HG03571 (cell line): Measurements from ENCODE around the gene PTPDC1.
"Not testable (repeated sequence)": the region's sequence is repeated elsewhere in the genome, so short reads cannot be mapped to it uniquely, and the experiment has no call there.

ENCODE experiments used
- ATAC-seq: cut with Tn5 transposase; IDR thresholded peaks from one replicate; pipeline ENCODE4 v1.9.1; 2021; ENCODE audit not compliant: unreplicated experiment

Gene PTPDC1

DNA sequence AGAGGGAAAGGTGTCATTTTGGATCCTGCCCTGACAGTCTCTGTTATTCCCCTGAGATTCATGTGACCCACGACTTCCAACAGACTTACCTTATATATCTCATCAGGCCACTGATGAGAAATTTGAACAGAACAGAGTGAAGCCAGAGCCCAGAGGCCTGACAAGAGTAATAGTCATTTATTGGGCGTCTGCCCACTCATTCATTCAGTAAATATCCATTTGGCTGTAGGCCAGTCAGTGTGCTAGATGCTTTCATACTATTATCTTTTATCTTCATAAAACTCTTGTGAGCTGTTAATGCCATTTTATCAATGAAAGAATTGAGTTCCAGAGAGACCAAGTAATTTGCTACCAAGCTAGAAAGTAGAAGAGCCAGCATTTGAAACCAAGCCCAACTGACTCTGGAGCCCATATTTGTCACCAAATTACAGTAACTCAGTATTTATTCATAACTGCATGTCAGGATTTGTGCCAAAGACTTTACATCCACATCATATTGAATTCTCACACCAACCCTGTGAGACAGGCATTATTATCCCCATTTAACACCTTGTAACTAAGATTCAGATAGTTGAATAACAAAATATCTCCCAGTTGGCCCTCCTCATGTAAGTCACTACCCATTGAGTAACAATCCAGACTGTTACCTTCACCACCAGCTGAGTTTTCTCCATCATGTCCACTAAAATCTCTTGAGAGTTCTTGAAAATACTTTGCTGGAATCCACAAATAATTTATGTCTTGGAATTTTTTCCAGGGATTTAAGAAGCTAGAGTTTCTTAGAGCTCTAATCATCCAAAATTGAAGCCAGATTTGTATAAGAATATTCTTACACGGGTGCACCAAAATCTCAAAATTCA, 2.5 kb downstream of the PTPDC1 start:
- ATAC-seq, result no peak

DNA sequence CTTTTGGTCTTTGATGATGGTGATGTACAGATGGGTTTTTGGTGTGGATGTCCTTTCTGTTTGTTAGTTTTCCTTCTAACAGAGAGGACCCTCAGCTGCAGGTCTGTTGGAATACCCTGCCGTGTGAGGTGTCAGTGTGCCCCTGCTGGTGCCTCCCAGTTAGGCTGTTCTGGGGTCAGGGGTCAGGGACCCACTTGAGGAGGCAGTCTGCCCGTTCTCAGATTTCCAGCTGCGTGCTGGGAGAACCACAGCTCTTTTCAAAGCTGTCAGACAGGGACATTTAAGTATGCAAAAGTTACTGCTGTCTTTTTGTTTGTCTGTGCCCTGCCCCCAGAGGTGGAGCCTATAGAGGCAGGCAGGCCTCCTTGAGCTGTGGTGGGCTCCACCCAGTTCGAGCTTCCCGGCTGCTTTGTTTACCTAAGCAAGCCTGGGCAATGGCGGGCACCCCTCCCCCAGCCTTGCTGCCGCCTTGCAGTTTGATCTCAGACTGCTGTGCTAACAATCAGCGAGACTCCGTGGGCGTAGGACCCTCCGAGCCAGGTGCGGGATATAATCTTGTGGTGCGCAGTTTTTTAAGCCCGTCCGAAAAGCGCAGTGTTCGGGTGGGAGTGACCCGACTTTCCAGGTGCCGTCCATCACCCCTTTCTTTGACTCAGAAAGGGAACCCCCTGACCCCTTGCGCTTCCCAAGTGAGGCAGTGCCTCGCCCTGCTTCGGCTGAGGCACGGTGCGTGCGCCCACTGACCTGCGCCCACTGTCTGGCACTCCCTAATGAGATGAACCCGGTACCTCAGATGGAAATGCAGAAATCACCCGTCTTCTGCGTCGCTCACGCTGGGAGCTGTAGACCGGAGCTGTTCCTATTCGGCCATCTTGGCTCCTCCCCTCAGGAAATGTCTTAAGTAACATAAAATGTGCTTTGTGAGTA, 10.2 kb downstream of the PTPDC1 start:
- ATAC-seq, result not testable (repeated sequence)

DNA sequence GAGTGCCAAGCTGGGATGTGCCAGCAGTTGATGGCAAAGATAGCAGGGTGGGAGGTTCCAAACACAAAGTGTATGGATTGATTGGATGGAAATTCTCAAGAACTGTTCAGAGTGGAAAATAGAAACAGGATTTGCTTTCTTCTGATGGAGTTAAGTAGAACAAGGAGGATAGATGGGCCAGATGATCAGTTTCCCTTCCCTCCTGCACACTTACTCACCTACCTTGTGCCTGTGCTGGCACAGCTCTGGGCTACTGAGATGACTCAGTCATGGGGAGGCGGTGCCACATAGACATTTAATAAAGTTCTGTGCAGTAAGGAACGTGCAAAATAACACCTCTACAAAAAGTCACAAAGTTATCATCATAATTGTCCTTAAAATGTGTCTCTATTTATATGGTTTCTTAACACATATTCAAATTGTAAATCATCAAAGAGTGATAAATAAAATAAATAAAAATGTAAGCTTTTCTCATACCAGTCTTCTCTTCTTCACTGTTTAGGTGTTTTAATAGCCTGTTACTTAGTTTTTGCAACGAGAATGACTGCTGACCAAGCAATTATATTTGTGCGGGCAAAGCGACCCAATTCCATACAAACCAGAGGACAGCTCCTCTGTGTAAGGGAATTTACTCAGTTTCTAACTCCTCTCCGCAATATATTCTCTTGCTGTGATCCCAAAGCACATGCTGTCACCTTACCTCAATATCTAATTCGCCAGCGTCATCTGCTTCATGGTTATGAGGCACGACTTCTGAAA, 12.7 kb downstream of the PTPDC1 start:
- ATAC-seq, result no peak

GRCh38 chr9:94097788-94098414, 13.6 kb downstream of the PTPDC1 start:
- no peak for ATAC-seq

- no peak for ATAC-seq
These were observed 16.1 kb downstream of the PTPDC1 start for GRCh38 chr9:94100152-94100879.

- ATAC-seq, result no peak
These were observed 17.0 kb downstream of the PTPDC1 start for GRCh38 chr9:94101162-94101853.

- no peak for ATAC-seq
These were observed 24.3 kb downstream of the PTPDC1 start for GRCh38 chr9:94108584-94108983.

GRCh38 chr9:94110821-94111252, 26.6 kb downstream of the PTPDC1 start:
- no peak for ATAC-seq

- no peak for ATAC-seq
These were observed 27.2 kb downstream of the PTPDC1 start for GRCh38 chr9:94111446-94111845.

DNA sequence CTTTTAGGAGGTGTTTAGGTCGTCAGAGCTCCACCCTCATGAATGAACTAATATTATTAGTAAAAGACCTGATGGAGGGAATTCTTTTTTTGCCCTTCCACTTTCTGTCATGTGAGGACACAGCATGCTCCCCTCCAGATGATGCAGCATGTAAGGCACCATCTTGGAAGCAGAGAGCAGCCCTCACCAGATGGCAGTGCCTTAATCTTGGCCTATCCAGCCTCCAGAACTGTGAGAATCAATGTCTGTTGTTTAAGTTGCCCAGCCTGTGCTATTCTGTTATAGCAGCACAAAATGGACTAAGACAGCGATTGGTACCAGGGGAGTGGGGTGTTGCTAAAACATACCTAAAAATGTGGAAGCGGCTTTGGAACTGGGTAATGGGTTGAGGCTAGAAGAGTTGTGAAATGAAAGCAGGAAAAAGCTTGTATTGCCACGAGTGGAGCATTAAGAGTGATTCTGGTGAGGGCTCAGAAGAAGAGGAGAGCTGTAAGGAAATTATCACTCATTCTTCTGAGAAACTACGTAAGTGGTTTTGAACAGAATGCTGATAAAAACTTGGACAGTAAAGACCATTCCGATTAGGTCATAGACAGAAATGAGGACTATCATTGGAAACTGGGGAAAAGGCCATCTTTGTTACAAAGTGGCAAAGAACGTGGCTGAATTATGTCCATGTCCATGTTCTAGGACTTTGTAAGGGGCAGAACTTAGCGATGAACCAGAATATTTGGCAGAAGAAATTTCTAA, 28.6 kb downstream of the PTPDC1 start:
- no peak for ATAC-seq

- ATAC-seq, result not testable (repeated sequence)
These were observed 35.8 kb downstream of the PTPDC1 start for GRCh38 chr9:94120088-94120487.

GRCh38 chr9:94120854-94121376, 36.7 kb downstream of the PTPDC1 start:
- no peak for ATAC-seq

GRCh38 chr9:94126844-94127243, 42.6 kb downstream of the PTPDC1 start:
- ATAC-seq, result no peak

- no peak for ATAC-seq
These were observed 43.5 kb downstream of the PTPDC1 start for GRCh38 chr9:94127806-94128205.

GRCh38 chr9:94128580-94128979, 44.3 kb downstream of the PTPDC1 start:
- no peak for ATAC-seq

GRCh38 chr9:94134629-94135028, 50.4 kb downstream of the PTPDC1 start:
- no peak for ATAC-seq

GRCh38 chr9:94135222-94135621, 51.0 kb downstream of the PTPDC1 start:
- ATAC-seq, result no peak

DNA sequence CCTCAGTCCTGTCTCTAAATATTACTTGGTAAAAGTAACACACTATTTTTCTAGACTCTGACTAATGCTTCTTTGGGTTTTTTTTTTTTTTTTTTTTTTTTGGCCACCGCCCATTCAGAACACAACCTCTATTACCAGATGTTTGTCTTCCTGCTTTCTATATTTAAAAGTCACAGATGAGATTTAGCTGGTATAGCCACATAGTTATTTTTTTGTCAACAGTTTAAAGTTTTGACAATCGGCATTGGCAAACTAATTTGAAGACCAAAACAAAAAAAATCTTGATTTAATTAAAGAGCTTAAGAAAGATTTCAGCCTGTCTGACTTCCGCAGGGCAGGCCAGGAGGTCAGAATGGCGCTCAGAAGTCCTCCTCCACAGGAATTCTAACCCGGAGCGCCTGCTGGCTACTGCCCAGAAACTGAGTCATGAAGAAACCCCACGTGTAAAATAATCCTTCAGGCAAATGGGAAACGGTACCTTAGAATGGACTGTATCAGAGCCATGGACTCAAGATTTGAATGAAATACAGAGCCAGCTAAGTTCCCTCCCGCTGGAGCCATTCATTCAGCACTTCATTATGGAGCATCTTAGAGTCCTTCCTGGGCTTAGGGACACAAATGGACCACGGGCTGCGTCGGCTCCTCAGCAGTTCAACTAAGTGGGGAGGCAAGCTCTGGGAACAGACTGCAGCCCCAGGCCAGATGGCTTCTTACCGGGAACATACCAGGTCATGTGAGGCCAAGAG, 55.6 kb downstream of the PTPDC1 start:
- ATAC-seq, result no peak
